Body of pancreas (tissue), 4 donors: Measurements from ENCODE around the gene CPLX1.

Experiments
- CTCF ChIP-seq, 7 experiments: fragments of 450-650 bp in 4 of 7; fragments of 200-600 bp in 3 of 7; sonication (generic) in 3 of 7; IDR thresholded peaks; one replicate each; pipeline ENCODE4 v1.5.1; 2016 to 2019; ENCODE audit warnings: antibody characterized with exemption in 7 of 7
- POLR2A ChIP-seq, 3 donors: fragments of 450-650 bp; IDR thresholded peaks; one replicate each; pipeline ENCODE4 v1.6.1; 2016; ENCODE audit warnings: antibody characterized with exemption in 3 of 3, mild to moderate bottlenecking in 2 of 3

- TF ChIP-seq POLR2A (IDR thresholded peaks at IDR 0.05), result no peak
- no peak for TF ChIP-seq CTCF (IDR thresholded peaks at IDR 0.05)
Observed at GRCh38 chr4:769511-769910, 56.4 kb downstream of the CPLX1 start.
